ENCODE results near the gene NACC2. TPM values are rescaled to one million over a fixed set of nuclear protein-coding genes. Genes with fewer than 3 reads are reported as not detected.

The NACC2 gene
- total RNA-seq, 4 donors from 2014 or later: 22.2 to 64.3 (median 26.5) TPM

DNA sequence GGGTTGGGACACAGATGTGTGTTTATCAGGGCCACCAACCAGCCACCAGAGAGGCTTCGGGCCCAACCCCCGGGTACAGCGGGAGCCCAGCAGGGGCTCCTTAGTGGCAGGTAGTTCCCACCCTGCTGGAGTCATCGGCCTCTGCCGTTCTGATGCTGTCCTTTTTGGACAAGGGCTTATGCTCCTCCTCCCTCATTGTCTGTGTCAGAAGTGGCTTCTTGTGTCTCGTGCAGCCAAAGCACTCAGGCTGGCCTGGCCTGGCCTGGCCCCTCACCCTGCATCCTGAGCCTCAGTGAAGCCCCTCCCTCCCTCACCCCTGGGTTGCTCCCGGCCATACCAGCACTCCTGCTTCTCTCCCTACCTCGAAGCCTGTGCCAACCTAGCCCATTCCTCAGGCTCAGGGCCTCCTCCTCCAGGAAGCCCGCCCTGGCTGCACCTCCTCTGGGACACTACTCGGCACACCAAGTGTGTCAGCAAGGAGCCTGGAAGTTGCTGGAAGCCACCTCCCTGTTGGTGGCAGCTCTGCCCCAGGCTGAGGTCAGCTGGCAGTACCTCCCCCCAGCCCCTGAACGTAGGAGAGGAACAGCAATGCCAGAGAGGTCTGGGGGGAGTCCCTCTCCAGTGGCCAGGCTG lies 129.8 kb downstream of the NACC2 start:
- Histone ChIP-seq H3K27me3 (no peaks in the 10 kb centered on the region), H3K9me3 (no peaks in the 10 kb centered on the region), H3K4me1 (peaks cover 1 to 6% (median 3%) of the 10 kb centered on the region in 4 donors), H3K4me3 (no peak overlapping the region), H3K36me3 (no peaks in the 10 kb centered on the region), H3K27ac (no peak overlapping the region)
- DNase-seq: no peak
- intact Hi-C loops (cut with DNase I; ENCODE audit: low total_unique reads) (no loop called here), in situ Hi-C loops (cut with MboI; ENCODE audit: low pct_ligation_motif_present in 1 of 4, low pct_unique_long_range_greater_than_20kb in 1 of 4, low sequenced_read_pairs in 3 of 4) (loop anchor here in 3 of 4 donors (5.0 to 10.0 kb wide), 2 partner anchors 157 to 160 kb away; no protein-coding TSS in a partner anchor)
- 66 to 81% methylated on average over 3 to 10 of the region's 11 CpGs for WGBS, 2 donors (ENCODE audit: low coverage in 1 of 2)
- no peak for TF ChIP-seq EP300 (IDR thresholded peaks at IDR 0.05; ENCODE audit: low read depth)

DNA sequence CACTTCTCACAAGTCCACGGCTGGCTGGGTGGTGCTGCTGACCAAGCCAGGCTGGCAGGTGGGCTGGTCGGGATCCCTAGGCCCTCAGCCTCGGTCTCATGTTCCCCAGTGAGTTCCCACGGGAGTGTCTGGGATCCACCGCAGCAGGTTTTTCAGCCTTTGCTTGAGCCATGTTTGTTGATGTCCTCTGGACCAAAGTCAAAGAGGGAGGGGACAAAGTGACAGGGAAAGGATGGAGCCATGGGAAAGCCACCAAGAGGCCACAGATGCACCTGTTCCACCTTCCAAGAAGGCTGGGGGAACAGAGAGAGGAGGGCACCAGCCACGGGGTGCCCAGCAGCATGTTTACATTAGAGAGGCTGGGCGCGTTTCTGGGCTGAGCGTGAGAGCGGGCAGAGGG lies 131.2 kb downstream of the NACC2 start:
- no peak for DNase-seq
- no peaks in the 10 kb centered on the region for H3K27me3 ChIP-seq
- intact Hi-C loops (cut with DNase I; ENCODE audit: low total_unique reads) (no loop called here), in situ Hi-C loops (cut with MboI; ENCODE audit: low pct_ligation_motif_present in 1 of 4, low pct_unique_long_range_greater_than_20kb in 1 of 4, low sequenced_read_pairs in 3 of 4) (loop anchor here in 2 of 4 donors (5.0 to 10.0 kb wide), 2 partner anchors 158 to 161 kb away; no protein-coding TSS in a partner anchor)
- no peak for TF ChIP-seq POLR2A (IDR thresholded peaks at IDR 0.05)
- no peak for TF ChIP-seq EP300 (IDR thresholded peaks at IDR 0.05; ENCODE audit: low read depth)
- TF ChIP-seq, protein P1, sequence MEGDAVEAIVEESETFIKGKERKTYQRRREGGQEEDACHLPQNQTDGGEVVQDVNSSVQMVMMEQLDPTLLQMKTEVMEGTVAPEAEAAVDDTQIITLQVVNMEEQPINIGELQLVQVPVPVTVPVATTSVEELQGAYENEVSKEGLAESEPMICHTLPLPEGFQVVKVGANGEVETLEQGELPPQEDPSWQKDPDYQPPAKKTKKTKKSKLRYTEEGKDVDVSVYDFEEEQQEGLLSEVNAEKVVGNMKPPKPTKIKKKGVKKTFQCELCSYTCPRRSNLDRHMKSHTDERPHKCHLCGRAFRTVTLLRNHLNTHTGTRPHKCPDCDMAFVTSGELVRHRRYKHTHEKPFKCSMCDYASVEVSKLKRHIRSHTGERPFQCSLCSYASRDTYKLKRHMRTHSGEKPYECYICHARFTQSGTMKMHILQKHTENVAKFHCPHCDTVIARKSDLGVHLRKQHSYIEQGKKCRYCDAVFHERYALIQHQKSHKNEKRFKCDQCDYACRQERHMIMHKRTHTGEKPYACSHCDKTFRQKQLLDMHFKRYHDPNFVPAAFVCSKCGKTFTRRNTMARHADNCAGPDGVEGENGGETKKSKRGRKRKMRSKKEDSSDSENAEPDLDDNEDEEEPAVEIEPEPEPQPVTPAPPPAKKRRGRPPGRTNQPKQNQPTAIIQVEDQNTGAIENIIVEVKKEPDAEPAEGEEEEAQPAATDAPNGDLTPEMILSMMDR (IDR thresholded peaks at IDR 0.05): no peak
- TF ChIP-seq POLR2AphosphoS5 (IDR thresholded peaks at IDR 0.05): no peak
- peaks cover 12 to 16% (median 12%) of the 10 kb centered on the region in 4 donors for H3K4me1 ChIP-seq
- H3K27ac ChIP-seq: no peak overlapping the region
- H3K4me3 ChIP-seq: no peak overlapping the region
- 59% methylated on average over 10 of the region's 10 CpGs; no CpG with 5 or more reads in 1 of the 2 donors for WGBS, 2 donors (ENCODE audit: low coverage in 1 of 2)
- no peaks in the 10 kb centered on the region for H3K36me3 ChIP-seq
- H3K9me3 ChIP-seq: no peaks in the 10 kb centered on the region

DNA sequence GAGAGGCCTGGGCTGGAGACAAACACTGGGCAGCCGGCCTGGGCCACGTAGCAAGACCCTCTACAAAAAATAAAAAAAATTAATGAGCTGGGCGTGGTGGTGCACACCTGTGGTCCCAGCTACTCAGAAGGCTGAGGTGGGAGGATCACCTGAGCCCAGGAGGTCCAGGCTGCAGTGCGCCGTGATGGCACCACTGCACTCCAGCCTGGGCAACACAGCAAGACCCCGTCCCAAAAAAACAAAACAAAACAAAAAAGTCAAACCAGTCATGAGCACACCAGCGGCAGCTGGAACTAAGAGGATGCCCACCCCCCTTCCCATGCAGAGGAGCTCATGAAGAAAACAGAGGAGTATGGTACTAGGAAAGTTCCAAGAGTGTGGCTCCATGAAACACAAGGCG lies 131.8 kb downstream of the NACC2 start:
- WGBS, 2 donors (ENCODE audit: low coverage in 1 of 2): 79 to 84% methylated on average over 6 to 8 of the region's 8 CpGs
- Histone ChIP-seq H3K4me1 (peaks cover 12 to 18% (median 15%) of the 10 kb centered on the region in 4 donors), H3K27ac (no peak overlapping the region), H3K4me3 (no peak overlapping the region), H3K36me3 (no peaks in the 10 kb centered on the region), H3K27me3 (no peaks in the 10 kb centered on the region), H3K9me3 (no peaks in the 10 kb centered on the region)
- DNase-seq: no peak
- in situ Hi-C loops (cut with MboI; ENCODE audit: low pct_ligation_motif_present in 1 of 4, low pct_unique_long_range_greater_than_20kb in 1 of 4, low sequenced_read_pairs in 3 of 4) (loop anchor here in 2 of 4 donors (5.0 to 10.0 kb wide), 2 partner anchors 159 to 161 kb away; no protein-coding TSS in a partner anchor), intact Hi-C loops (cut with DNase I; ENCODE audit: low total_unique reads) (no loop called here)
- TF ChIP-seq EP300 (IDR thresholded peaks at IDR 0.05; ENCODE audit: low read depth): no peak
- TF ChIP-seq POLR2AphosphoS5 (IDR thresholded peaks at IDR 0.05): no peak
- no peak for TF ChIP-seq POLR2A (IDR thresholded peaks at IDR 0.05)
- TF ChIP-seq, protein P1 (IDR thresholded peaks at IDR 0.05): no peak

DNA sequence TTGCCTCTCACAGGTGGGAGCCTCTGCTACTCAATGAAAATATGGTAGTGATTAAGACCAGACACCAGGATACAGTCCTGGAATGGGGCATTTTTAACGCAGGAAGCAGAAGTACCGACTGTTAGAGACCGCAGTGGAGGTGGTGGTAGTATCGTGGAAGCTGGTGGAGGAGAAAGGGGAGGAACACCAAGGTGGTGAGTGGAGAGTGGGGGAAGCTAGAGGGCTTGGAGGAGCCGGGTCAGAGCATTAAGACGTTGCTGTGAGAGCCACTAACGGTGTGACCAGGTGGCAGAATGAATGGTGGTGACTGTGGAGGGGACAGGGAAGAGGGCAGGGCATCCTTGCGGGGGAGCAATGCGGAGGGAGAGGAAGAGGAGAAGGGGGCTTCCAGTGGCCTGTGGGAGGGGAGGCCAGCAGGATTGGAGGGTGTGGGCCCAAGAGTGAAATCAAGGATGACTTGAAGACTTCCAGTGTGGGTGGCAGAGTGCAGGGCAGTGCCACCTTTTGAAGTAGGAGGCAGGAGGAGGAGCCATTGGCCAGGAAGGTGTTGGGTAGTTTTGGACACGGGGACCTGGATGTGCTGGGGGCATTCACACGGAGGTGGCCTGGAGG lies 132.3 kb downstream of the NACC2 start:
- TF ChIP-seq, protein P1 (IDR thresholded peaks at IDR 0.05): no peak
- TF ChIP-seq POLR2A (IDR thresholded peaks at IDR 0.05): no peak
- no peak for TF ChIP-seq EP300 (IDR thresholded peaks at IDR 0.05; ENCODE audit: low read depth)
- no peak for TF ChIP-seq POLR2AphosphoS5 (IDR thresholded peaks at IDR 0.05)
- H3K4me1 ChIP-seq: peaks cover 11 to 19% (median 16%) of the 10 kb centered on the region in 4 donors
- 59 to 68% methylated on average over 3 to 11 of the region's 11 CpGs for WGBS, 2 donors (ENCODE audit: low coverage in 1 of 2)
- no peaks in the 10 kb centered on the region for H3K9me3 ChIP-seq
- H3K27me3 ChIP-seq: no peaks in the 10 kb centered on the region
- H3K27ac ChIP-seq: no peak overlapping the region
- in situ Hi-C loops (cut with MboI; ENCODE audit: low pct_ligation_motif_present in 1 of 4, low pct_unique_long_range_greater_than_20kb in 1 of 4, low sequenced_read_pairs in 3 of 4) (loop anchor here in 2 of 4 donors (5.0 to 10.0 kb wide), 2 partner anchors 159 to 162 kb away; no protein-coding TSS in a partner anchor), intact Hi-C loops (cut with DNase I; ENCODE audit: low total_unique reads) (no loop called here)
- no peak overlapping the region for H3K4me3 ChIP-seq
- no peaks in the 10 kb centered on the region for H3K36me3 ChIP-seq
- no peak for DNase-seq
